Measurements from ENCODE around the gene GBP2.

GBP2 gene

GRCh38 chr1:89102021-89102420, 23.9 kb downstream of the GBP2 start:
- no peaks in the 10 kb centered on the region for H3K9me3 ChIP-seq
- no peak for TF ChIP-seq CTCF (IDR thresholded peaks at IDR 0.05)
- peaks cover 27% of the 10 kb centered on the region for H3K36me3 ChIP-seq
- H3K27me3 ChIP-seq: no peaks in the 10 kb centered on the region
- H3K4me1 ChIP-seq (ENCODE audit: control insufficient read depth in 1 of 2, insufficient read depth in 1 of 2, low read depth in 1 of 2, low read length in 1 of 2): no peaks in the 10 kb centered on the region
- no peak overlapping the region for H3K4me3 ChIP-seq (ENCODE audit: low read depth in 1 of 2, low read length in 1 of 2)
- no peak overlapping the region for H3K27ac ChIP-seq

- Histone ChIP-seq H3K27ac (no peak overlapping the region), H3K9me3 (peaks cover 5% of the 10 kb centered on the region), H3K4me1 (ENCODE audit: control insufficient read depth in 1 of 2, insufficient read depth in 1 of 2, low read depth in 1 of 2, low read length in 1 of 2) (no peaks in the 10 kb centered on the region), H3K27me3 (no peaks in the 10 kb centered on the region), H3K36me3 (peaks cover 11% of the 10 kb centered on the region), H3K4me3 (ENCODE audit: low read depth in 1 of 2, low read length in 1 of 2) (no peak overlapping the region)
- no peak for TF ChIP-seq CTCF (IDR thresholded peaks at IDR 0.05)
These were observed 25.5 kb downstream of the GBP2 start for GRCh38 chr1:89100412-89100811.

GRCh38 chr1:89098857-89099256, 27.1 kb downstream of the GBP2 start:
- Histone ChIP-seq H3K9me3 (peaks cover 5% of the 10 kb centered on the region), H3K27ac (no peak overlapping the region), H3K27me3 (no peaks in the 10 kb centered on the region), H3K36me3 (no peaks in the 10 kb centered on the region), H3K4me3 (ENCODE audit: low read depth in 1 of 2, low read length in 1 of 2) (no peak overlapping the region), H3K4me1 (ENCODE audit: control insufficient read depth in 1 of 2, insufficient read depth in 1 of 2, low read depth in 1 of 2, low read length in 1 of 2) (no peaks in the 10 kb centered on the region)
- no peak for TF ChIP-seq CTCF (IDR thresholded peaks at IDR 0.05)

- no peak overlapping the region for H3K4me3 ChIP-seq (ENCODE audit: low read depth in 1 of 2, low read length in 1 of 2)
- TF ChIP-seq CTCF (IDR thresholded peaks at IDR 0.05): no peak
These were observed 30.2 kb downstream of the GBP2 start for GRCh38 chr1:89095737-89096136.

GRCh38 chr1:89089962-89090361, 36.0 kb downstream of the GBP2 start:
- TF ChIP-seq CTCF (IDR thresholded peaks at IDR 0.05): no peak
- no peaks in the 10 kb centered on the region for H3K4me1 ChIP-seq (ENCODE audit: control insufficient read depth in 1 of 2, insufficient read depth in 1 of 2, low read depth in 1 of 2, low read length in 1 of 2)
- no peak overlapping the region for H3K27ac ChIP-seq
- no peaks in the 10 kb centered on the region for H3K9me3 ChIP-seq
- no peaks in the 10 kb centered on the region for H3K36me3 ChIP-seq
- no peak overlapping the region for H3K4me3 ChIP-seq (ENCODE audit: low read depth in 1 of 2, low read length in 1 of 2)
- H3K27me3 ChIP-seq: no peaks in the 10 kb centered on the region

More at GRCh38 chr1:89095737-89096136, 30.2 kb downstream of the GBP2 start:
- Histone ChIP-seq H3K4me1 (ENCODE audit: control insufficient read depth in 1 of 2, insufficient read depth in 1 of 2, low read depth in 1 of 2, low read length in 1 of 2) (no peaks in the 10 kb centered on the region), H3K27ac (no peak overlapping the region), H3K27me3 (no peaks in the 10 kb centered on the region), H3K9me3 (peaks cover 5% of the 10 kb centered on the region), H3K36me3 (no peaks in the 10 kb centered on the region)

GRCh38 chr1:89088572-89088971, 37.3 kb downstream of the GBP2 start:
- no peak for TF ChIP-seq CTCF (IDR thresholded peaks at IDR 0.05)
- Histone ChIP-seq H3K9me3 (no peaks in the 10 kb centered on the region), H3K4me3 (ENCODE audit: low read depth in 1 of 2, low read length in 1 of 2) (no peak overlapping the region), H3K4me1 (ENCODE audit: control insufficient read depth in 1 of 2, insufficient read depth in 1 of 2, low read depth in 1 of 2, low read length in 1 of 2) (no peaks in the 10 kb centered on the region), H3K36me3 (no peaks in the 10 kb centered on the region), H3K27me3 (no peaks in the 10 kb centered on the region), H3K27ac (no peak overlapping the region)
